NCI-H146 (cell line): Measurements from ENCODE around the gene NUMBL.
A peak's percentile ranks its signal among the peaks of the same experiment; 100 is the strongest.

Experiments used
- DNase-seq: peaks from one replicate; lab custom pipeline; 2025; lab: John Stamatoyannopoulos, UW

NUMBL gene

DNA sequence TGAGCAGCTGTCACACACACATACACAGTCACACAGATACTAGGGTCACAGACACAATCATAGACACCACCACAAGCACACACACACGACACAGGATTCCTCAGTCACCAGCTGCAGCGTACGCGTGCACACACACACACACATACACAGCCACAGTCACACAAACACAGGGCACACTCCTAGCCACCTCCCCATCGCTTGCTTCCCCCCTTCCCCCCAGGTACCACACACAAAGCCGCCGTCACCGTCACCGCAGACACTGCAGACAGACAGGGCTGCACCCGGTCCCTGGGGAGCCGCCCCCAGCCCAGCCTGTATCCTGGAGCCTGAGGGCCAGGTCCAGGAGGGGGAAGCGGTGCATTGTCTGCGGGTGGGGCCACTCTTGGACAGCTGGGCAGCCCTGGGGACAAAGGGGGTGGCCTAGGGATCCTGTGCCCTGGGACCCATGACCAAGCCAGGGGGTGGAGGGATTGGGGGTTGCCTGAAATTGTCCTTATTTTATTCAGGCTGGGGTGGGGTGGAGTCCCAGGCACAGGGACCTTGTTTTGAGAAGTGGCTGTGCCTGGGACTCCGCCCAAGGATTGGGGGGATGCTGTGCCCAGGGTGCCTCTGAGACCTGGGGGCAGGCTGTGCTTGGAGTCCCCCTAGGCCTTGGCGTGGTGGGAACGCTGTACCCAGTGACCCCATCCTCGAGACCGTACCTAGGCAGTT, 957 bp downstream of the NUMBL start:
- DNase-seq, result peak; percentile 45

GRCh38 chr19:40688987-40689338, 1.5 kb downstream of the NUMBL start:
- no peak for DNase-seq

GRCh38 chr19:40688309-40688708, 2.1 kb downstream of the NUMBL start:
- no peak for DNase-seq

DNA sequence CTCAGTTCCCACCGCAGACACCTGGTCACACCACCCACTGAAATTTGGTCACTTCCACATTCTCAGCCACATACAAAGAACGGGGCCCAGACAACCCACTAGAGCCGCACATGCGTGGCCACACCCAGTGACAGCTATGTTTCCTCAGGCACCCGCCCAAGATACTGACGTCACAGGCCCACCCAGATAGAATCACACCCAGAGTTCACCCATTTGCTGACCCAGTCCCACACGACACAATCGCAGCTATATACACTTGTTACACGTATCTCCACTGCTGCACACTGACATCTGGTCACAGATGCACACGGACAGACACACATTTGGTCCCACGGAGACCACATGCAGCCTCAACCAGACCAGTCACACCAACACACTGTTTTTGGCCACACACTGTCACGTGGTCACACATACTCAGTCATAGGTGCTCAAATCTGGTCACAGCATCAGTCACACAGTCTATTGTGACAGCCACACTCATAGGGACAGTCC, 2.9 kb downstream of the NUMBL start:
- DNase-seq, result no peak

- no peak for DNase-seq
Measured at GRCh38 chr19:40686882-40687524, 3.4 kb downstream of the NUMBL start.

DNA sequence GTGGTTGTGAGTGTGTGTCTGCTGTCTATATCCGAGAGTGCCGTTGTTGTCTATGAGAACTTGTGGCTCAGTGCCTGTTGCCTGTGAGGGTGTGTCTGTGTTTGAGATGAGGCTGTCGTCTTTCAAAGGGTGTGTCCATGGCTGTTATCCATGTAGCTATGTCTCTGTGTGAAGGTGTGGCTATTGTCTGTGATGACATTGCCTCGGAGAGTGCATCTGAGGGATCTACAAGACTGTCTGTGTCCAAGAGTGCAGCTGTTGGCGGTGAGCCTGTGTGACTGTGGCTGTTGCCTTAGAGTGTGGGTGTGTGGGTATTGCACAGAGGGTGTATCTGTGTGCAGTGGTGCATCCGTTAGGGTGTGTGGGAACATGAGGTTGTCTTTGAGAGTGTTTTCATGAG, 4.9 kb downstream of the NUMBL start:
- DNase-seq, result no peak

DNA sequence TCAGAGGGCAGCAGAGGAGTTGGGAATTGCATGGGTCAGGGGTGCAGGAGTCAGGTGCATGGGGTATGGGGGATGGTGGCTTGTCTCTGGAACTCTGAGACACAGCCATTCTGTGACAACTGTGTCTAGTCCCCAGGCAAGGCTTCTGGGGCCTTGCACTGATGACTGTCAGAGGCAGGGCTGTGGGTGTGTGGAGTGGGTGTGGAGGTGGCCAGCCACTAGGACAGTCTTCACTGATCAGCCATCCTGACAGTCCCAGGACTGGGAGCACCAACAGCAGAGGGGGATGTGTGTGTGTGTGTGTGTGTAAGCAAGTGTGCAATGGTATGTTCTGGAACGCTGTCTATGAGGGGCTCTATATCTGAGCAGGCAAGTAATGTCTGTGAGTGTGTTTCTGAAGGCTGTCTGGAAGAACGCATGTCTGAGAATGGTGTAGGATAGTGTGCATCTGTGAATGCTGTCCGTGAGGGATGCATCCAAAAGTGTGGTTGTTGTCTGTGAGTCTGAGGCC, 5.4 kb downstream of the NUMBL start:
- DNase-seq, result no peak

DNA sequence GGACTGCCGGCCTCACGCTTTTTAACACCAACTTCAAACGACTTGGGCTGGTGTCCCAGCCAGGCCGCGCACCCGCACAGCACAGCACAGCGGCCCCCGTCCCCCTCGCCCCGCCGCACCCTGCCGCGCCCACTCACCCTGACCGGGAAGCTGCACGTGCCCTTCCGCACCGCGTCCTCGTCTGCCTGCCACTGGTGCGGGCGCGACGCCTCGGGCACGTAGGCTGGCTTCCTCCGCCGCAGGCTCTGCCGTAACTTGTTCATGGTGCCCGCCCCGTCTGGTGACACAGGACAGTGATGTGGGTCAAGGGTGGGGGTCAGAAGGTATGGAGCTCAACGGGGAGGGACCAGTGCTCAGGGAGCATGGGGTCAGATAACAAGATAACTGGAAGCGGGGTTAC, 6.2 kb downstream of the NUMBL start:
- DNase-seq, result no peak

DNA sequence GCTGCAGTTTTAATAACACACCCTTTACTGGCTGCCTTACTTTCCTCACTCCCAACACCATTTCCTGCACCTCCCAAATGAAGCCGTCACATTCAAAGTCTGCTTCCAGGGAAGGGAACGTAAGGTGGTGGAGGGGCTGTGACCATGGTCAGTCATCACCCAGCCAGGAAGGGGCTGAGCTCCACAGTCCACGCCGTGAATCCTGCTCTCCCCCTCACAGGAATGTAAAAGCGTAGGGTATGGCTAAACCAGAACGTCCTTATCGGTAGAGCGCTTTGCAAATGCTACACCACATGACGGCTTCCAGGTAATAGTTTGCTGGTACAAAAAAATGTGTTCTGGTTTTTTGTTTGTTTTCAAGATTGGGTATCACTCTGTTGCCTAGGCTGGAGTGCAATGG, 7.0 kb downstream of the NUMBL start:
- no peak for DNase-seq

DNA sequence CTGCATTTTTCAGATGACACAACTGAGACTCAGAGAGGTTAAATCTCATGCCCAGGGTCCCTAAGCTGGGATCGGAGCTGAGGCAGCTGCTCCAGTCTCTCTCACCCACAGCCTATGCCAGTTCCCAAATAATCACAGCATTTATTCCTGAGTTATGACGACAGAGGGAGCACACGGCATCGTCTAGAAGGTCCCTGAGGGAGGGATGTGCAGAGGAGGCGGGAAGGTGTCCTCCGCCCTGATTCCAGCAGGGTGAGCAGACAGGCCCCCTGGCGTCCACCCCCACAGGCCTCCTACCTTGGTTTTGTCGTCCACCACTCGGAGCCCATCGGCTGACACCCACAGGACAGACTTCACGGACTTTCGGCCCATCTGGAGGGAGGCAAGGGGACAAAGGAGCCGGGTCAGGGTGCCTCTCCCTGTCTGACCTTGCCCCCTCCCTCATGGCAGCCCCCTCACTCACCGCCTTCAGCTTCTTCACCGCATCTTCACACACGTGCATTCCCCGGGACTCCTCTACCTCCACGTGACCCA, 8.0 kb downstream of the NUMBL start:
- DNase-seq, result no peak

DNA sequence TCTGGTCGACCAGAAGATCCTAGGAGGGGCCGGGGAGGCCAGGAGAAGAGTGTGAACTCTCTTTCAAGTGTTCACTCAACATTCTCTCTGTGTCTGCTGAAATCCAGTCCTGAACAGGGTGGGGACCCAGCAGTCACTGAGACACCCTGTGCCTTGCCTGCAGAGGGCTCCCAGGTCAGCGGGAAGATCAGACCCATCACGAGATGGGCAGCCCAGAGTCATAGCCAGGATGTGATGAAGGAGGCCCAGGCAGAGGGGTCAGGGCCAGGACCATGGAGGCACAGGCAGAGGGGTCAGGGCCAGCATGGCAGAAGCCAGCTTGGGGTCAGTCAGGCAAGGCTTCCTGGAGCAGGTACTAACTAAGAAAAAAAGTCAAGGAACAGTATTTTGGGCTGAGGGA, 9.4 kb downstream of the NUMBL start:
- DNase-seq, result no peak

GRCh38 chr19:40677156-40677555, 13.3 kb downstream of the NUMBL start:
- no peak for DNase-seq

GRCh38 chr19:40674291-40674690, 16.2 kb downstream of the NUMBL start:
- DNase-seq, result no peak

- no peak for DNase-seq
Measured at GRCh38 chr19:40673397-40673796, 17.1 kb downstream of the NUMBL start.

- DNase-seq, result no peak
Measured at GRCh38 chr19:40672573-40673299, 17.7 kb downstream of the NUMBL start.

DNA sequence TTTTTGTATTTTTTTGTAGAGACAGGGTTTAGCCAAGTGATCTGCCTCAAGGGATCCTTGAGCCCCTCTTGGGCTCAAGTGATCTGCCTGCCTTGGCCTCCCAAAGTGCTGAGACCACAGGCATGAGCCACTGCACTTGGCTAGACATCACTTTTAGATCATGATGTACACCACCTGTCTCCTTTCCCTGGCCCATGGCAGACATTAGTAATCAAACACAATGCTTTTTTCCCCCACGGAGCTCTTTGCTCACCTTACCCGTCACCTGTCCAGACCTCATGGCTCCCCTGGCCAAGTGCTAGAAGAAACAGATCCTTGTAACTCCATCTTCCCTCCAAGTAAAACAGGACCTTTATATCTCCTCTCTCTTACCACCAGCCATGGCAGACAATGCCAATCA, 18.4 kb downstream of the NUMBL start:
- DNase-seq, result no peak

DNA sequence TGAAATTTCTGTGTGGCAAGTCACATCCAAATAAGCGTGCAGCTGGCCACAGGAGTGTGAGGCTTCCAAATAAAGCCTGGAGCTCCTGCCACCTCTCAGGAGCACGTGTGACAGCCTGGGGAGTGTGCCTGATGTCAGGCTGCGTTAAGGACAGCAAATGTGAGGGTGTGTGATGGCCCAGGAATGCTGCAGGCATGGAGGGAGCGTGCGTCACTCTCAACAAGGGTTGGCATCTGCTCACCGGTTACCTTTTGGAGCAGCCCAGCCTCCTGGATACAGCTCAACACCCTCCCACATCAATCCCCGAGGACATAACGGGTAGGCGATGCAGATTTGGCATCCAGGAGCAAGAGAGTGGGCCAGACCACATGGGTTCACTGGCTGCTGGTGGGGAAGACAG, 19.0 kb downstream of the NUMBL start:
- no peak for DNase-seq

DNA sequence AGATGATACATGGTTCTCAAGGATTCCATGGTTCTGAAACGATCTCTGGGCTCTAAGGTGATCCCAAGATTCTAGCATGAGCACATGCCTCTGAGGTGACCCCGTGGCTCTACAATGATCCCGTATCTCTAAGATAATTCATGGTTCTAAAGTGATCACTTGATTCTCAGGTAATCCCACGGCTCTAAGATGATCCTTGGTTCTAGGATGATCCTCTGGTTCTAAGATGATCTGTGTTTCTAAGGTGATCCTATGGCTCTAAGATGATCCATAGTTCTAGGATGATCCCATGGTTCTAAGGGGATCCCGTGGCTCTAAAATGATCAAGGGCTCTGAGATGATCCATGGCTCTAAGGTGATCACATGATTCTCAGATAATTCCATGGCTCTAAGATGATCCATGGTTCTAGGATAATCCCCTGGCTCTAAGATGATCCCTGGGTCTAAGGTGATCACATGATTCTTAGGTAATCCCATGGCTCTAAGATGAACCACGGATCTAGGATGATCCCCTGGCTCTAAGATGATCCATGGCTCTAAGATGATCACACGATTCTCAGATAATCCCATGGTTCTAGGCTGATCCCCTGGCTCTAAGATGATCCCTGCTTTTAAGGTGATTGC, 21.3 kb downstream of the NUMBL start:
- DNase-seq, result no peak

DNA sequence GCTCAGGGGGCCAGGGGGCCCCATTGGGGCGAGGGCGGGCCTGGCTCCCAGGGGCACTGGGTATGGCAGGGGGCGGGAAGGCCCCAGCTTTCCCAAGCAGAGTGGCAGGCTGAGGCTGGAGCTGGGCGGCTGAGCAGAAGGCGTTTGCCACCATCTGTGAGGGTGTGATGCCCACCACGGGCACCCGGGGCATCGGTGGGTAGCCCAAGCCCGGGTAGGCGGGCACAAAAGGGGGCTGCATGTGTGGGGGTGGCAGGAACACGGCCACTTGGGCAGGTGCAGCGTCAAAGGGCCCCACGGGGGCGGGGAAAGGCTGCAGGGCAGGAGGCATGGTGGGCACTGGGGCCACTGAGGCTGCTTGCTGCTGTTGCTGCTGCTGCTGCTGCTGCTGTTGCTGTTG, 22.8 kb downstream of the NUMBL start:
- DNase-seq, result no peak

- no peak for DNase-seq
Measured at GRCh38 chr19:40666803-40667438, 23.5 kb downstream of the NUMBL start.
